Uterus (tissue), 2 donors: Measurements from ENCODE around the gene IDI2.

Source experiments
- POLR2A ChIP-seq, 2 donors: fragments of 450-650 bp; IDR thresholded peaks; one replicate each; pipeline ENCODE4 v1.6.1; 2016; ENCODE audit warnings: antibody characterized with exemption in 2 of 2, mild to moderate bottlenecking in 1 of 2, moderate library complexity in 1 of 2
- TF ChIP-seq, protein P1 (sequence below), 4 experiments: fragments of 200-600 bp in 2 of 4; fragments of 450-650 bp in 2 of 4; sonication (generic) in 2 of 4; IDR thresholded peaks; one replicate each; pipeline ENCODE4 v1.5.1; 2016 to 2019; ENCODE audit warnings: antibody characterized with exemption in 4 of 4, mild to moderate bottlenecking in 2 of 4, moderate library complexity in 1 of 4

DNA sequence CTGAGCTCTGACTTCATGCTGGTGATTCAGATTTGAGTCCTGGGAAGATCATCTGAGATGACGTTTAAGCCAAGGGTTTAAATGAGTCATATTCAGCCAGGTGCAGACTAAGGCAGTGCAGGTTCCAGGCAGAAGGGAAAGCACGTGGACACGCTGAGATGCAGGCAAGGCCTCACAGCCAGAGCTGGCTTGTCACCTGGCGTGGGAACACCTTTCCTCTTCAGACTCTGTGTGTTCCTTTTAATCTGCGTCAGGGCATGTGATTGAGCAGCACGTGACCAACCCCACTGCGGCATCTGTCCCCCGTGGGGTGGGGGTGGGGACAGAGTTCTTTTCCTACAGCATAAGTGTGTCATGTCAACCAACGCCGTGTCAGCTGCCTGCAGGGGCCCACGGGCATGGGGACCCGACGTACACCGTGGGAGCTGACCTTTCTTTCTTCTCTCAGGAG, 10.7 kb upstream of the IDI2 start:
- TF ChIP-seq, protein P1, sequence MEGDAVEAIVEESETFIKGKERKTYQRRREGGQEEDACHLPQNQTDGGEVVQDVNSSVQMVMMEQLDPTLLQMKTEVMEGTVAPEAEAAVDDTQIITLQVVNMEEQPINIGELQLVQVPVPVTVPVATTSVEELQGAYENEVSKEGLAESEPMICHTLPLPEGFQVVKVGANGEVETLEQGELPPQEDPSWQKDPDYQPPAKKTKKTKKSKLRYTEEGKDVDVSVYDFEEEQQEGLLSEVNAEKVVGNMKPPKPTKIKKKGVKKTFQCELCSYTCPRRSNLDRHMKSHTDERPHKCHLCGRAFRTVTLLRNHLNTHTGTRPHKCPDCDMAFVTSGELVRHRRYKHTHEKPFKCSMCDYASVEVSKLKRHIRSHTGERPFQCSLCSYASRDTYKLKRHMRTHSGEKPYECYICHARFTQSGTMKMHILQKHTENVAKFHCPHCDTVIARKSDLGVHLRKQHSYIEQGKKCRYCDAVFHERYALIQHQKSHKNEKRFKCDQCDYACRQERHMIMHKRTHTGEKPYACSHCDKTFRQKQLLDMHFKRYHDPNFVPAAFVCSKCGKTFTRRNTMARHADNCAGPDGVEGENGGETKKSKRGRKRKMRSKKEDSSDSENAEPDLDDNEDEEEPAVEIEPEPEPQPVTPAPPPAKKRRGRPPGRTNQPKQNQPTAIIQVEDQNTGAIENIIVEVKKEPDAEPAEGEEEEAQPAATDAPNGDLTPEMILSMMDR (IDR thresholded peaks at IDR 0.05) = no peak
- TF ChIP-seq POLR2A (IDR thresholded peaks at IDR 0.05) = no peak
